GM12873 (cell line): Measurements from ENCODE around the gene ABCA13.

ENCODE experiments used
- TF ChIP-seq, protein P1 (sequence below): IDR thresholded peaks from 2 replicates; pipeline ENCODE4 v1.5.1; 2012; ENCODE audit warnings: low read depth, mild to moderate bottlenecking, moderate library complexity, low read length, control low read depth; ENCODE audit not compliant: insufficient read depth; ENCODE audit errors: missing control alignments

ABCA13 gene

DNA sequence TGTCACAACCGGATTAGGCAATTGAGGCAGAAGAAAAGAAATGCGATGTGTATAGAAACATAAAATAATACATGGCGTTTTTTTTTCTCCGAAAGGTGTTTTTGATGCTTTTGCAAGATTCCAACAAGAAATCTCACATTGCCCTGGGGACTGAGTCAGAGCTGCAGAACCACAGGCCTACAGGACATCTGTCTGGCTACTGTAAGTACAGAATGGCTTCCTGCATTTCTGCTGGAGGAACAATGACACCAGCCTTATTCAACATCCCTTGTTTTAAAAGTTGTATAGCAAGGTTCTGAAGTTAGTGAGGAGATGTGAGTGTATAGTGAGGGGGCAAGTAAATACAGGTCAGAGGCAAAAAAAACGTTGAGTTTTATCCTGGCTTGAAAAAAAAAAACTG, 256.4 kb downstream of the ABCA13 start:
- TF ChIP-seq, protein P1, sequence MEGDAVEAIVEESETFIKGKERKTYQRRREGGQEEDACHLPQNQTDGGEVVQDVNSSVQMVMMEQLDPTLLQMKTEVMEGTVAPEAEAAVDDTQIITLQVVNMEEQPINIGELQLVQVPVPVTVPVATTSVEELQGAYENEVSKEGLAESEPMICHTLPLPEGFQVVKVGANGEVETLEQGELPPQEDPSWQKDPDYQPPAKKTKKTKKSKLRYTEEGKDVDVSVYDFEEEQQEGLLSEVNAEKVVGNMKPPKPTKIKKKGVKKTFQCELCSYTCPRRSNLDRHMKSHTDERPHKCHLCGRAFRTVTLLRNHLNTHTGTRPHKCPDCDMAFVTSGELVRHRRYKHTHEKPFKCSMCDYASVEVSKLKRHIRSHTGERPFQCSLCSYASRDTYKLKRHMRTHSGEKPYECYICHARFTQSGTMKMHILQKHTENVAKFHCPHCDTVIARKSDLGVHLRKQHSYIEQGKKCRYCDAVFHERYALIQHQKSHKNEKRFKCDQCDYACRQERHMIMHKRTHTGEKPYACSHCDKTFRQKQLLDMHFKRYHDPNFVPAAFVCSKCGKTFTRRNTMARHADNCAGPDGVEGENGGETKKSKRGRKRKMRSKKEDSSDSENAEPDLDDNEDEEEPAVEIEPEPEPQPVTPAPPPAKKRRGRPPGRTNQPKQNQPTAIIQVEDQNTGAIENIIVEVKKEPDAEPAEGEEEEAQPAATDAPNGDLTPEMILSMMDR = no peak

DNA sequence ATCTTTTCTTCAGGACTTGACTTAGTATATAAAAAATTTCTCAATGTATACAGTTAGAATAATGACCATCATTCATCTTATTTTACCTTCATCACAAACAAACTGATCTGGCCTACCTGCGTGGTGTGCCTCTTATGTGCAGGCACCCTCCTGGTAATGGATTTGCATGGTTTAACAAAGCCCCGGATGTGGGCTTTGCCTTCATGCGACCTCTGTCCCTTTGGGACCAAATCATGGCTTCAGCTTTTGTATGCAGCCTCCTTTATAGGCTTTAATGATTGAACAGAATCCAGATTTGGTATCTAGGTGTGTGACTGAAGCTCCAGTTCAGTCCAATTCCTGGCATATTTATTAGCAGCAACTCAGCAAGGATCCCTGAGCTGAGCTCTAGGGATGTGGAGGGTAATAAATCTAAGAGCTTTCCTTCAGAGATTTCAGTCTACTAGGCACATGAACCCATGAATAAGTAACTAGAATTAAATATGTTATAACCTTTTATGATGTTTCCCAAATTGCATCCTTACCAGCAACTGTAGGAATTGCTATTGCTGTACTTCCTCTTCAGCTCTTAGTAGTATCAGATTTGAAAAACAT, 256.9 kb downstream of the ABCA13 start:
- TF ChIP-seq, protein P1 = no peak

DNA sequence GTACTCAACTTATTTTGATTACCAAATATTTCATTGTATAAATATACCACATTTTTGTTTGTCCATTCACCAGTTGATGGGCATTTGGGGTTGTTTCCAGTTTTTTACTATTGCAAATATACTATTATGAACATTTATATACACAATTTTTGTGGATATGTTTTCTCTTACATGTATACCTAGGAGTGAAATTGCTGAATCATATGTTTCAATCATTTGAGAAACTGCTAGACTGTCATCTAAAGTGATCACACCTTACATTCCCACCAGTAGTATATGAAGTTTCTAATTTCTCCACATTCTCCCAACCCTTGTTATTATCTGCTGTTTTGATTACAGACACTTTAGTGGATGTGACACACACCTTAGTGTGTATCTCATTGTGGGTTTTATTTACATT, 257.9 kb downstream of the ABCA13 start:
- TF ChIP-seq, protein P1 = no peak

DNA sequence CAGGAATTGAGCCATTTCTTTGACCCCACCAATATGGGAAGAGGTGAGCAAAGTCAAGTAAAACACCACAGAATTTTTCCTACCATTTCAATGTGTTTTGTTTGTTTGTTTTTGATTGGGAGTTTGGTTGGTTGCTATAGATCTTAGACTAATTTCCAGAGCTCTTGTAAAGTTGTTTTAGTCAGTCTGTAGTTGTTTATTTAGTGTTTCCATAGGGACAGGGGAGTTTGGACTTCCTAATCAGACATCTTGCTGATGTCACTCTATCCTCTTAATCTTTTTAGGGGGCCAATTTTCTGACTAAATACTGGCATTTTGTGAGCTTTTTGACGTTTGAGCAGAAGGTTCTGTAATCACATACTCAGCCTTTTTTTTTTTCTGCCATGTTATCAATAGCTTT, 266.9 kb downstream of the ABCA13 start:
- TF ChIP-seq, protein P1 = no peak

DNA sequence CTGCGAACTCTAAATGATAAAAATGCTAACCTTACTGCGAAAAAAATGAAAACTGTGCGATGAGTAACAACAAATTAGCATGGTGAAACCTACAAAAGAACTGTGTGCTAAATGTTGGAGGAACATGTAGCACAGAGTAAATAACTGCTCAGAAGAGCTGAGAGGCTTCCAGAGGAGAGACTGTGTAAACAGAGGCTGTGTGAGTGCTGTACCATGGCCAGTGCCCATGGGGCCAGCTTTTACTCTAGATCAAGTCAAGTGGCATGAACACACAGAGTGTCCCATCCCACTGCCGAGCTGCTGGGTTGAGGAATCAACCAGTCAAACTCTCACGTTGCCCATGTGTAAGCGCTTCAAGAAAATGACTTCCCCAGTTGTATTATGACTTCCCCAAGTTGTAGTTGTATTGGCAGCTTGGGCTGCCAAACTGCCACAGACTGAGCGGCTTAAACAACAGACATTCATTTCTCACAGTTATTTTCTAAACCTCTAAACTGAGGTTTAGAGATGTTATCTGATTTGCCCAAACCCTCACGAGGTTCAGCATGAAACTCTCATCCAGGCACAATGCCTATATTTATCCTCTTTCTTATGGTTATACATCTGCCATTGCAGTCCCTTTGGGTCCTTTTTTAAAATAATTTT, 270.7 kb downstream of the ABCA13 start:
- TF ChIP-seq, protein P1 = no peak

DNA sequence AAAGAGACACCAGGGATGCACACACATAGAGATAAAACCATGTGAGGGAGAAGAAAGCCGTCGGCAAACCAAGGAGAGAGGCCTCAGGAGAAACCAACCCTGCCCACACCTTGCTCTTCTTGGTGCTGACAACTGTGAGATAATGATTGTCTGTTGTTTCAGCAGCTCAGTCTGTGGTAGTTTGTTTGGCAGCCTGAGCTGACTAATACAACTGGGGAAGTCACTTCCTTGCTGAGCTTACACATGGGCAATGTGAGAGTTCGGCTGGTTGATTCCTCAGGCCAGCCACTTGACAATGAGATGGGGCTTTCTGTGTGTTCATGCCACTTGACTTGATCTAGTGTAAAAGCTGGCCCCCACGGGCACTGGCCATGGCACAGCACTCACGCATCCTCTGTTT, 271.8 kb downstream of the ABCA13 start:
- TF ChIP-seq, protein P1 = no peak

DNA sequence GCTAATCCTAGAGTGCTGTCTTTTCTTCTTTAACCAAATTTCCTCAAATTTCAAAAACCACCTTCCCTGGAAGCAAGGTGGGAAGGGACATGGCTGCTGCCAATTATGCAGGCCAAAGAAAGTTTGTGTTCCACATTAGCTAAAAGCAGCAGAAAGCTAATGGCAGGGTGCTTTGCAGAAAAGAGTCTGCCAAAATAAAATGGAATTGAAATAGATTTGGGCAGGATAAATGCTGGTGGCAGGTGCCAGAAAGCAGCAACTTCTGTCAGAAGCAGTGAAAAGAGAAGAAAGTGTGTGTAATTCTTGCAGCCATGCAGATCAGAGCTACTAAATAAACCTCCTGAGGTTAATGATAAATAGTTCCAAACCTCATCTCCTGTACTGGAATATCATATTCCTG, 275.5 kb downstream of the ABCA13 start:
- TF ChIP-seq, protein P1 = no peak
